ENCODE results near the gene SLC26A1. TPM values are rescaled to one million over a fixed set of nuclear protein-coding genes. Genes with fewer than 3 reads are reported as not detected.

SLC26A1 gene
- total RNA-seq, 4 donors from 2014 or later: 0.20 to 0.30 (median 0.21) TPM; not detected in 1

DNA sequence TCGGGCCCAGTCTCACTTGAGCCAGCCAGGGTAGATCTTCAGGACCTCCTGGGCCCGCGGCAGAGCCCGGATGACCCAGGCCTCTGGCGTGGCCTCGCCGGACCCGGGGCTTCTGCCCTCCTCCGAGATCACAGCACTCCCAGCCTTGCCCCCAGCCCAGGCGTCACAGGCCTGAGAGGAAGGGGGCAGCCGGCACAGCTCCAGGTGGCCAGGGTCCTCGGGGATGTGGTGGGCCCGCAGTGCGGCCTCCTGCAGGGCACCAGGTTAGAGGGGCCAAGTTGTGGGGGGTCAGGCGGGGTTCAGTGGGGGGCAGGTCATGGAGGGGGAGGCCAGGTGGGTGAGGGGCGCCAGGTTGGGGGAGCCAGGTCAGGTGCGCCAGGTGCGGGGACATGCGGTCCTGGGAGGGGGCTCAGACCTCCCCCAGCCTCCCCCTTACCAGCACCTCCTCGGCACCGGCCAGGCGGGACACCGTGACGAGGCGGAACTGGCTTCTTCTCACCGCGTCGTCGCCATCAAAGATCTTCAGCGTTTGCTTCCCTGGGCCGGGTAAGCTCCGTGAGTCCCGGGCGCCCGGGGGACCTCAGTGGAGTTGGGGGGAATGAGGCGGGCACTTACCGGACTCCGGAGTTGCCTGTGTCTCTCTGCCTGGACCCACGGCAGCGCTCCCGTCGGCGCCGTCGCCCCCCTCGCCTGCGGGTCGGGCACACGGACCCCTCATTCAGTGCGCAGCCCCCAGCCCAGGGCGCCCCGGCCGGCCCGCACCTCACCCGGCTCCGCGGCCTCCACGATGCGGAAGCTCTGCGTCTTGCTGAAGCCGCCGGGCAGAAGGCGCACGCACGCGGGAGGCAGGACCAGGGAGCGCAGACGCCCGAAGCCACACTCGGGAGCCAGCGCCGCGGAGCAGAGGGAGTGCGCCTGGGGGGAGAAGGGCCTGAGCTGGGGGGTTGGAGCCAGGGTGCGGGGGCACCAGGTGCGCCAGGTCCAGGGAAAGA lies 25.8 kb downstream of the SLC26A1 start:
- Histone ChIP-seq H3K27ac (no peak overlapping the region), H3K27me3 (no peaks in the 10 kb centered on the region), H3K4me1 (peaks cover 0 to 17% (median 14%) of the 10 kb centered on the region in 4 donors), H3K9me3 (no peaks in the 10 kb centered on the region), H3K4me3 (no peak overlapping the region), H3K36me3 (peaks cover 0 to 54% (median 0%) of the 10 kb centered on the region in 3 donors)
- 50 to 57% methylated on average over 65 to 70 of the region's 76 CpGs for WGBS, 2 donors
- no peak for DNase-seq (ENCODE audit: low spot score in 2 of 2)
- TF ChIP-seq POLR2A (IDR thresholded peaks at IDR 0.05): no peak
- TF ChIP-seq, protein P1, sequence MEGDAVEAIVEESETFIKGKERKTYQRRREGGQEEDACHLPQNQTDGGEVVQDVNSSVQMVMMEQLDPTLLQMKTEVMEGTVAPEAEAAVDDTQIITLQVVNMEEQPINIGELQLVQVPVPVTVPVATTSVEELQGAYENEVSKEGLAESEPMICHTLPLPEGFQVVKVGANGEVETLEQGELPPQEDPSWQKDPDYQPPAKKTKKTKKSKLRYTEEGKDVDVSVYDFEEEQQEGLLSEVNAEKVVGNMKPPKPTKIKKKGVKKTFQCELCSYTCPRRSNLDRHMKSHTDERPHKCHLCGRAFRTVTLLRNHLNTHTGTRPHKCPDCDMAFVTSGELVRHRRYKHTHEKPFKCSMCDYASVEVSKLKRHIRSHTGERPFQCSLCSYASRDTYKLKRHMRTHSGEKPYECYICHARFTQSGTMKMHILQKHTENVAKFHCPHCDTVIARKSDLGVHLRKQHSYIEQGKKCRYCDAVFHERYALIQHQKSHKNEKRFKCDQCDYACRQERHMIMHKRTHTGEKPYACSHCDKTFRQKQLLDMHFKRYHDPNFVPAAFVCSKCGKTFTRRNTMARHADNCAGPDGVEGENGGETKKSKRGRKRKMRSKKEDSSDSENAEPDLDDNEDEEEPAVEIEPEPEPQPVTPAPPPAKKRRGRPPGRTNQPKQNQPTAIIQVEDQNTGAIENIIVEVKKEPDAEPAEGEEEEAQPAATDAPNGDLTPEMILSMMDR (IDR thresholded peaks at IDR 0.05): no peak
- no peak for TF ChIP-seq EP300 (IDR thresholded peaks at IDR 0.05)

DNA sequence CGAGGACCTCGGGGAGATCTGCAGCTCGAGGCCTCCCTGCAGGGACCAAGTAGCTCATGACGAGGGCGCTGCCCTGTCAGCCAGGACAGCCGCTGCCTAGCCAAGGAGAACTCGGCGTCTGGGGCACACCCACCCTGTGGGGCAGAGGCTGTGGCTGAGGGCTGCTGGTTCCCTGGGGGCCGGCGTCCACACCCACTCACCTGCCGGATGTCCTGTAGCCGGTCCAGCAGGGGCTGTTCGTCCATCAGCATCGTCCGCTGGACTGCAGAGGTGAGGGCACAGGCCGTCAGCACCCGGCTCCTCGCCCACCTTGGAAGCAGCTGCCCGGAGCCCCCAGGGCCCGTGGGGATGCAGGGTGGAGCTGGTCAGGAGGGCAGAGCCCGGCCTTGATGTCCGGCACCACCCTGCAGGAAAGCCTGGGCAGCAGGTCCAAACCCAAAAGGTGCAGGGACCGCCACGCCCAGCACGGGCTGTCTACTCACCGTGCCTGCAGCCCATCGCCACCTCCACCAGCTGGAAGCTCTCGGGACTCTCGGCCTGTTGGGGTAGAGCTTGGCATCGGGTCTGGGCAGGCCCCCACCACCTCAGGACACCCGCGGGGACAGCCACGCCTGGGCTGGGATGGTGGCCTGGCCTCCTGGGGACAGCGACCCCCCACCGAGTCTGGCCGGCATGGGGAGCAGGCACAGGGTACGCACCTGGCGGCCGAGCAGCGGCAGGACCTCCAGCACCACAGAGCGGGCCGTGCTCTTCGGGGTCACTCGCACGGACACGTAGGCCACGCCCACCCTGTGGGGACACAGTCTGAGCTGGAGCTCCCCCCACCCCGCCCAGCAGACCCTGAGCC lies 26.7 kb downstream of the SLC26A1 start:
- DNase-seq (ENCODE audit: low spot score in 2 of 2): no peak
- Histone ChIP-seq H3K9me3 (no peaks in the 10 kb centered on the region), H3K27ac (no peak overlapping the region), H3K4me1 (peaks cover 0 to 8% (median 4%) of the 10 kb centered on the region in 4 donors), H3K4me3 (no peak overlapping the region), H3K36me3 (peaks cover 0 to 63% (median 0%) of the 10 kb centered on the region in 3 donors), H3K27me3 (no peaks in the 10 kb centered on the region)
- 83 to 89% methylated on average over 22 to 29 of the region's 48 CpGs for WGBS, 2 donors
- no peak for TF ChIP-seq POLR2A (IDR thresholded peaks at IDR 0.05)
- TF ChIP-seq, protein P1 (IDR thresholded peaks at IDR 0.05): no peak
- no peak for TF ChIP-seq EP300 (IDR thresholded peaks at IDR 0.05)

DNA sequence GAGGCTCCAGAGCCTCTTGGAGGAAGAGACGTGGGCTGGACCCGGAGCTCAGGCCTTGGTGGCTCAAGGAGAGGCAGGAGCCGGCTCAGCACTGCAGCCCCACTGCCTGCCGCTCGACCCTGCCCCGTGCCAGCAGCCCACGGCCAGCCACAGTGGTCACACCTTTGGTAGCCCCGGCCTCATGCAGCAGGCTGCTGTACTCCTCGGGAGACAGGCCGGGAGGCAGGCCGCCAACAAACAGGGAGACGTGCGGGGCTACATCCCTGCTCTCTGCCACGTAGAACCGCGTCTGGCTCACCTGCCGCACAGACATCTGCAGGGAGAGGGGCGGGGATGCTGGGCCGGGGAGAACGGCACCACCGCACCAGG lies 27.5 kb downstream of the SLC26A1 start:
- H3K4me1 ChIP-seq: peaks cover 0 to 3% (median 0%) of the 10 kb centered on the region in 4 donors
- no peaks in the 10 kb centered on the region for H3K9me3 ChIP-seq
- H3K27ac ChIP-seq: no peak overlapping the region
- TF ChIP-seq EP300 (IDR thresholded peaks at IDR 0.05) (no peak), POLR2A (IDR thresholded peaks at IDR 0.05) (no peak)
- TF ChIP-seq, protein P1 (IDR thresholded peaks at IDR 0.05): no peak
- peaks cover 0 to 70% (median 0%) of the 10 kb centered on the region in 3 donors for H3K36me3 ChIP-seq
- WGBS, 2 donors: 90 to 94% methylated on average over 15 to 21 of the region's 21 CpGs
- H3K4me3 ChIP-seq: no peak overlapping the region
- H3K27me3 ChIP-seq: no peaks in the 10 kb centered on the region
- no peak for DNase-seq (ENCODE audit: low spot score in 2 of 2)

DNA sequence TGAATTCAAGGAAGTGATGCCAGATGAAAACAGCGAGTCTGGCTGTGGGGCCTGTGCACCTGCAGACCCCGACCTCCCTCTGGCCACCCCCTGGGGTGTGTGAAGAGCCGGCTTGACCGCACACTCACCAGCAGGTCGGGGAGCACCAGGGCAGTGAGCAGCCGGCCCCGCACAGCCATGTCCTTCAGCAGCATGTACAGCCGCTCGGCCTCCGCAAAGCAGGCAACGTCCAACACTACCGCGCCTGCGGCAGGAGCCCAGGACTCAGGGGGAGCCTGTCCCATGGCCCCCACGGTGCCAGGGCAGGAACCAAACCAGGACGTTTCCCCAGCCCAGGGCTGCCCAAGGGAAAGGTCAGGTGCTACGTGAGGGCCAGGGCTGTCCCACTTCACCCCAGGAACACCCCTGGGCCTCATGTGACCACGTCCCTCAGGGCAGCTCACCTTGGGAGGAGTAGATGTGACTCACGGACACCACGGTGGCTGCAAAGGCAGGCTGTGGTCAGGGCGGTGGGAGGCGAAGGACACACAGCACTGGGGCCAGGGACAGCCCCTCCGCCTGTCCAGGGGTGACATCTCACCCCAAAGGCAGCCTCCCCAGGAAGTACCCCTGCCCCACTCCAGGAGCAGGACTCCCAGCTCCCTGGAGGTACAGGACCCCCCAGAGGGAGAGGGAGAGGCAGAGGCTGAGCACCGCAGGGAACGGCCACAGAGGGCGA lies 28.0 kb downstream of the SLC26A1 start:
- Histone ChIP-seq H3K36me3 (peaks cover 0 to 76% (median 0%) of the 10 kb centered on the region in 3 donors), H3K27me3 (no peaks in the 10 kb centered on the region), H3K4me3 (no peak overlapping the region), H3K9me3 (no peaks in the 10 kb centered on the region), H3K4me1 (peaks cover 0 to 3% (median 0%) of the 10 kb centered on the region in 4 donors), H3K27ac (no peak overlapping the region)
- DNase-seq (ENCODE audit: low spot score in 2 of 2): no peak
- TF ChIP-seq, protein P1 (IDR thresholded peaks at IDR 0.05): no peak
- TF ChIP-seq POLR2A (IDR thresholded peaks at IDR 0.05) (no peak), EP300 (IDR thresholded peaks at IDR 0.05) (no peak)
- WGBS, 2 donors: 83 to 88% methylated on average over 10 of the region's 26 CpGs

Data from tibial nerve (tissue), 4 donors.